Transverse colon (tissue), 3 donors: Measurements from ENCODE around the gene ETV7.

Experiments
- POLR2A ChIP-seq: fragments of 450-650 bp; IDR thresholded peaks from one replicate; pipeline ENCODE4 v1.6.1; 2016; ENCODE audit warnings: antibody characterized with exemption, mild to moderate bottlenecking, moderate library complexity
- TF ChIP-seq, protein P1 (sequence below), 5 experiments: fragments of 200-600 bp in 3 of 5; fragments of 450-650 bp in 2 of 5; sonication (generic) in 3 of 5; IDR thresholded peaks; 1 replicate in 2 of 5; 2 replicates in 3 of 5; pipeline ENCODE4 v1.5.1; 2016 to 2017; ENCODE audit warnings: antibody characterized with exemption in 5 of 5, inconsistent platforms in 3 of 5, mild to moderate bottlenecking in 2 of 5, moderate library complexity in 1 of 5

DNA sequence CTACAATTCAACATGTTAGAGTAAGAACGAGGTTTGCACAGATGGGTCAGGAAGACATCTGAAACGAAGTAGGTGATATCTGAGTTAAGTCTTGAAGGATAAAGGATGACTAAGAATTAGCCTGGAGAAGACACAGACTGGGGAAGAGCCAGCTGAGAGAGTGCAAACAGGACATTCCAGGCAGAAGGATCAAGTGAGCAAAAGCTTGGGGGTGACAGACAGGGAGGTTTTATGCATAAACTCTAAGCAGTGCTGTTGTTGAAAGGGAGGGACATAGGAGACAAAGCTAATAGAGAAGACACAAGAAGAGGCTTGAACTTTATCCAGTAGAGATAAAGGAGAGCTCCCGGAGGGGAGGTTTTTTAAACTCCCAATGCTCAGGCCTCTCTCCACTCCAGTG lies 15.0 kb upstream of the ETV7 start:
- TF ChIP-seq, protein P1, sequence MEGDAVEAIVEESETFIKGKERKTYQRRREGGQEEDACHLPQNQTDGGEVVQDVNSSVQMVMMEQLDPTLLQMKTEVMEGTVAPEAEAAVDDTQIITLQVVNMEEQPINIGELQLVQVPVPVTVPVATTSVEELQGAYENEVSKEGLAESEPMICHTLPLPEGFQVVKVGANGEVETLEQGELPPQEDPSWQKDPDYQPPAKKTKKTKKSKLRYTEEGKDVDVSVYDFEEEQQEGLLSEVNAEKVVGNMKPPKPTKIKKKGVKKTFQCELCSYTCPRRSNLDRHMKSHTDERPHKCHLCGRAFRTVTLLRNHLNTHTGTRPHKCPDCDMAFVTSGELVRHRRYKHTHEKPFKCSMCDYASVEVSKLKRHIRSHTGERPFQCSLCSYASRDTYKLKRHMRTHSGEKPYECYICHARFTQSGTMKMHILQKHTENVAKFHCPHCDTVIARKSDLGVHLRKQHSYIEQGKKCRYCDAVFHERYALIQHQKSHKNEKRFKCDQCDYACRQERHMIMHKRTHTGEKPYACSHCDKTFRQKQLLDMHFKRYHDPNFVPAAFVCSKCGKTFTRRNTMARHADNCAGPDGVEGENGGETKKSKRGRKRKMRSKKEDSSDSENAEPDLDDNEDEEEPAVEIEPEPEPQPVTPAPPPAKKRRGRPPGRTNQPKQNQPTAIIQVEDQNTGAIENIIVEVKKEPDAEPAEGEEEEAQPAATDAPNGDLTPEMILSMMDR (IDR thresholded peaks at IDR 0.05), result no peak
- TF ChIP-seq POLR2A, result no peak
